Measurements from ENCODE around the gene TCEAL7. TPM values are rescaled to one million over a fixed set of nuclear protein-coding genes. Genes with fewer than 3 reads are reported as not detected.
"Not testable (repeated sequence)": the region's sequence is repeated elsewhere in the genome, so short reads cannot be mapped to it uniquely, and the experiment has no call there.

Gene TCEAL7, protein sequence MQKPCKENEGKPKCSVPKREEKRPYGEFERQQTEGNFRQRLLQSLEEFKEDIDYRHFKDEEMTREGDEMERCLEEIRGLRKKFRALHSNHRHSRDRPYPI
- total RNA-seq (2014; rRNA removed; shearing (Covaris generic)), result not detected in 2 replicates

- no peak for DNase-seq (ENCODE audit: low spot score)
Measured at GRCh38 chrX:103329991-103330390, at the start of gene TCEAL7. Gene TCEAL7, plus strand, starts transcription at chrX:103330239. Its CDS starts 1,165 bp downstream, at chrX:103331404.

- no peak for DNase-seq (ENCODE audit: low spot score)
Measured at GRCh38 chrX:103293118-103293517, 36.9 kb upstream of the TCEAL7 start.

- no peak for DNase-seq (ENCODE audit: low spot score)
Measured at GRCh38 chrX:103304705-103305104, 25.3 kb upstream of the TCEAL7 start.

DNA sequence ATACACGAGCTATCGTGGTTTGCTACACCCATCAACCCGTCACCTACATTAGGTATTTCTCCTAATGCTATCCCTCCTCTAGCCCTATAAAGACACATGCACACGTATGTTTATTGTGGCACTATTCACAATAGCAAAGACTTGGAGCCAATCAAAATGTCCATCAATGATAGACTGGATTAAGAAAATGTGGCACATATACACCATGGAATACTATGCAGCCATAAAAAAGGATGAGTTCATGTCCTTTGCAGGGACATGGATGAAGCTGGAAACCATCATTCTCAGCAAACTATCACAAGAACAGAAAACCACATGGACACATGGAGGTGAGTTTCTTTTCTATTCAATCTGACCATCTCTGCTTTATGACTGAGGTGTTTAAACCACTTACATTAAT lies 24.4 kb upstream of the TCEAL7 start:
- DNase-seq (ENCODE audit: low spot score), result not testable (repeated sequence)

DNA sequence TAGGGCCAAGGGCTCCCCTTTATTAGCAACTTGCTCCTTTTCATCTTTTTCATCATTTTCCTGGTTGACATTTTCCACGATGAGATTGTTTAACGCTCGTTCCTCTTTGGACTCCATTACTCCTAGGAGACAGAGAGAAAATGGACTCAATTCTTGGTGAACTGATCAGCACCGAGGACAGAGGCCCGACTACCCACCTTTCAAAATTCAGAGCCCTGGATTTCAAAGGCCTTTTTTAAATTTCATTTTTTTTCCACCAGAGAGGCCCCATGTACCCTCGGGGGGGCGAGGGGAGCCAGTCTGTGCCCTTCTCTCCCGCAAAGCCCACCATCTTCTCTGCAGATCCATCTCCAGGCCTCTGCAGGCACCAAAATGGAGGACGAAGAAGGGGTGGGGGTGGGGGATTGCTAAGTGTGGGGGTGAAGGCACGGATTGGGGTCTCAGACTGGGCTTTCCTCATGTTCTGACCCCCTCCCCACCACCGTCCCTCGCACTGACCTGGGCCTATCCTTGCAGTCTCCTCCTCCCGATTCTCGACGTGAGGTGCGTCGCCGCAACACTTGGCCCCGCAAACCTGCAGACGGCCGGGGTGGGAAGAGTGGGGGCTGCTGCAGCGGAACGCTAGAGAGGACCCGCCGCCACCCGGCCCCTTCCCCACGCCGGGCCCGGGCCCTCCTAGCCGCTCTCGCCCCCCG lies 20.0 kb upstream of the TCEAL7 start:
- no peak for DNase-seq (ENCODE audit: low spot score)

GRCh38 chrX:103310555-103311398 lies 19.3 kb upstream of the TCEAL7 start, which contains the start of gene BEX2:
Gene BEX2, minus strand, starts transcription at chrX:103310990. Its CDS starts 1,014 bp downstream, at chrX:103309976.
- no peak for DNase-seq (ENCODE audit: low spot score)

DNA sequence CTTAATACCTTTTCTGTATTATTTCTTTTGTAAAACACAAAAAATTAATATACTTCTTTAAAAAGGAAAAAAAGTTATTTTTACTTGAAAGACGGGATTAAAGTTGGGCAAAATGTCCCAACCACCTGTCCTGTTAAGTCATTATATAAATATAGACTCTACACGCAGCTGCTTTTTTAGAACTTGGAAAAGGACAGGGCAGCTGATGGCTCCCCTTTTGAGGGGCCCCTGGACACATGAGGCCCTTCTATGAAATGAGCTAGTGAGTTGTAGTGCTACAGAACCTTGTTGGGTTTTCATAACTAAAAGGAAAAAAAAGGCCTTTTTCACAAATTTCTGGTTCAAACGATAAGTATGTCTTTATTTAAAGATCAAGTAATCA lies 18.6 kb upstream of the TCEAL7 start:
- no peak for DNase-seq (ENCODE audit: low spot score)

- DNase-seq (ENCODE audit: low spot score), result no peak
Measured at GRCh38 chrX:103330681-103331288, 746 bp downstream of the TCEAL7 start.

DNA sequence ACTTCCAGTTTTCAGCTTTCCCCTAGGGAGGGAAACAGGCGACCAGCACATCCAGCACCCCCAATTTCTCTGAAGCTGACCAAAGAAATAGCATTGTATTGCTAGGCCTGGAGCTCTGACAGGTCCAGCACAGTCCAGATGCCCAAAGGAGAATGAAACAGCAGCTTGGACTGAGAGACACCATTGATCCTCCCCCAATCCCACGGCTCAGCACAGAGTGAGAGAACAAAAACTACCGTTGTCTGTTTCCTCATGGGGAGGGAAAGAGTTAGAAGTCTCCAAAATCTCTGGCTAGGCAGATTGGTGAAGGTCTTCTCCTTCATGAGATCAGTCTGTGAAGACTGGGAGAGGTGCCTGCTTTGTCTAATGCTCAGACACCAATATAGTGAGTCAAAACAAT lies 8.6 kb downstream of the TCEAL7 start:
- no peak for DNase-seq (ENCODE audit: low spot score)

GRCh38 chrX:103343105-103343504 lies 13.1 kb downstream of the TCEAL7 start:
- peak; percentile 57 for DNase-seq (ENCODE audit: low spot score)

DNA sequence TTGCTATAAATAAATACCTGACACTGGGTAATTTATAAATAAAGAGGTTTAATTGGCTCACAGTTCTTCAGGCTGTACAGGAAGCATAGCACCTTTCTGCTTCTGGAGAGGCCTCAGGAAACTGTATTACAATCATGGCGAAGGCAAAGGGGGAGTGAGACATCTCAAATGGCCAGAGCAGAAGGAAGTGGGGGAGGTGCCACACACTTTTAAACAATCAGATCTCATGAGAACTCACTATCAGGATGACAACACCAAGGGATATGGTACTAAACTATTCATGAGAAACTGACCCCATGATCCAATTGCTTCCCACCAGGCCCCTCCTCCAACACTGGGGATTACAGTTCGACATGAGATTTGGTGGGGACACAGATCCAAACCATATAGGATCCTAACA lies 14.6 kb downstream of the TCEAL7 start:
- DNase-seq (ENCODE audit: low spot score), result no peak

GRCh38 chrX:103347682-103348397 lies 17.8 kb downstream of the TCEAL7 start:
- no peak for DNase-seq (ENCODE audit: low spot score)

DNA sequence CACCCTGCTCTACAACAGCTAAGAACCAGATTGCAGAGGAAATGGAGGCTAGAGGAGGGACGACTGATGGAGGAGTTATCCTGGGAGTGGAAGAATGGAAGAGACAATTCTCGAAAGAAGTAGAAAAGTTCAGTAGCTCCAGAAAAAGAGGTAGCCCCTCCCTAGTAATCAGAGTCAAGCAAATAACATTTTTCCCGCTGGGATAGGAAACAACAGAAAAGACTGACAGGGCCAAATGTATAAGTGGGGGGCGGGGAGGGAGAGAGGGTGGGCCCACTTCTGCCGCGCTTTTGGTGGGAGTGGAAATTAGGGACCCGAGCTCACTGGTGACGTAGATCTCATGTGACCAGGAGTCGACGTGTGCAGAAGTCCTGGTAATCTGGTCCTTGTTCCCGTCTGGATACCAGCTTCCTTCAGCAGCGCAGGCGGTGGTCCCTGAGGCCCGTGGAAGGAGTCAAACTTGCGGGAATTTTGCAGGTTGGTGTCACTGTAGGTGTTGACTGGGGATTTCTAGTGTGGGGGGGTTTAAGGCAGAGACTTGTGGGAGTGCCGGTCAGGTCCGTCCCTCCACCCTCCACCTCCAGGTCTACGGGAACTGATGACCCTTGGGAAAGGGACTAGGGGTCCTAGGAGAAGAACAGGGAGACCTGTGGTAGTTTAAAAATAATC lies 26.2 kb downstream of the TCEAL7 start, which contains the start of gene TCEAL9:
Gene TCEAL9, plus strand, starts transcription at position 377 of the 669 bp plus-strand sequence. CDS start 1,179 bp downstream, outside the sequence.
- peak; percentile 30 for DNase-seq (ENCODE audit: low spot score)

- DNase-seq (ENCODE audit: low spot score), result peak; percentile 16
Measured at GRCh38 chrX:103356858-103357257, 26.8 kb downstream of the TCEAL7 start.

GRCh38 chrX:103357871-103358270 lies 27.8 kb downstream of the TCEAL7 start:
- DNase-seq (ENCODE audit: low spot score), result no peak

- DNase-seq (ENCODE audit: low spot score), result not testable (repeated sequence)
Measured at GRCh38 chrX:103359605-103360004, 29.6 kb downstream of the TCEAL7 start.

- no peak for DNase-seq (ENCODE audit: low spot score)
Measured at GRCh38 chrX:103360092-103360491, 30.1 kb downstream of the TCEAL7 start.

DNA sequence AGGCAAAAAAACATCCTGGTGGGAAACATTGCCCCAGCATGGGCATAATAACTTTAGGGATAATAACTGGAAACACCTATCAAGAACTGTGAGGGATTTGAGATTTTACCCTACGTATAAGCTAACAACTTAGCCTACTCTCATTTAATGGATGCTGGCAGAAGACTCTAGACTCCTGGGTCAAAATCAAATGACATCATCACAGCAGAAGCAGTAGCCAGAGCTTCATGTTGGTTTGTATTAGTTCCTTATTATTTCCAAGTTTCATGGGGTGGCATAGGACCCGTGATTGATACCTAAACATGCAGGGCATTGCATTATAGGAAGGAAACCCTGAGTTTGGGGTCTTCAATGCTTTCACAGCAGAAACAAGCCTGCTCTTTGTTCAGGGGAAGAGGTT lies 30.9 kb downstream of the TCEAL7 start:
- no peak for DNase-seq (ENCODE audit: low spot score)

DNA sequence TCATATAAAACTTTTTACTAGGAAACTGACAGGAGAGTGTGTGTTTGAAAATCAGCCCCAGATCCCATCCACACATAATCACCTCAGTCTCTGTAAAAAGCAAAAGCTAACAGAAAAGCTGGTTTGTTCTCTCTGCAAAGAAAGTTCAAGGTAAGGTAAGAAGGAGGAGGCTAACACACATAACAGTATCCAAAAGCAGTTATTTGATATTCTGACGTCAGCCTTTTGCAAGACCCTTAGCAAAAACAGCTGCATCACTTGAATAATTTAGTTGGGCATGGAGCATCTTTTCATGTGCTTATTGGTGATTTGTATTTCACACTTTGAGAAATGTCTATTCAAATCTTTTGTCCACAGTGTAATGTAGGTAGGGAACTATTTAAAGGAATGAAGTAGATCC lies 31.8 kb downstream of the TCEAL7 start:
- DNase-seq (ENCODE audit: low spot score), result no peak

DNA sequence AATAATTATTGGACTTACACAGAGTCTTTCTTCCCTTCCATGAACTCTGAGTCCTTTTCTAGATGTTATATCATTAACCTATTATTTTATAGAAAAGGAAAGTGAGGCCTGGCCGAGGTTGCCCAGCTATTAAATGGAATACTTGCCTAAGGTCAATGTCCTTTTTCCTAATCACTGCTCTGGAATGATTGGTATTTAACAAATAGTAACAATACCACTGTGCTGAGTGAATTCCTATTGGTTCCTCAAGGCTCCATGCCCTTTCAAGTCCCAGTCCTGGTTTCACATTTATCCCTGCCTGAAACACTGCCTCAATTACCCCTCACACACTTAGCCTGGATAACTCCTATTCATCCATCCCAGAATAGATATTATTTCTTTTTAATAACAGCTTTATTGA lies 32.4 kb downstream of the TCEAL7 start:
- DNase-seq (ENCODE audit: low spot score), result no peak

DNA sequence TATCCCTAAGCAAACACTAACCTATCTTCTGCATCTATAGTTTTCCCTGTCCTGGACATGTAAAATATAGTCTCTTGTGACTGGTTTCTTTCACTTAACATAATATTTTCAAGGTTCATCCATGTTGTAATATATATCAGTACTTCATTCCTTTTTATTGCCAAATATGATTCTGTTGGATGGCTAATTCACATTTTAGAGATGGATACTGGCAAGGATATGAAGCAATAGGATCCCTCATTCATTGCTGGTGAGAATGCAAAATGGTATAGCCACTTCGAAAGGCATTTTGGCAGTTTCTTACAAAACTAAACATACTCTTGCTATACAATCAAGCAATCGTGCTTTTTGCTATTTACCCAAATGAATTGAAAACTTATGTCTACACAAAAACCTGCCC lies 33.0 kb downstream of the TCEAL7 start:
- DNase-seq (ENCODE audit: low spot score), result no peak
